ENCODE results near the gene SND1.

DNA sequence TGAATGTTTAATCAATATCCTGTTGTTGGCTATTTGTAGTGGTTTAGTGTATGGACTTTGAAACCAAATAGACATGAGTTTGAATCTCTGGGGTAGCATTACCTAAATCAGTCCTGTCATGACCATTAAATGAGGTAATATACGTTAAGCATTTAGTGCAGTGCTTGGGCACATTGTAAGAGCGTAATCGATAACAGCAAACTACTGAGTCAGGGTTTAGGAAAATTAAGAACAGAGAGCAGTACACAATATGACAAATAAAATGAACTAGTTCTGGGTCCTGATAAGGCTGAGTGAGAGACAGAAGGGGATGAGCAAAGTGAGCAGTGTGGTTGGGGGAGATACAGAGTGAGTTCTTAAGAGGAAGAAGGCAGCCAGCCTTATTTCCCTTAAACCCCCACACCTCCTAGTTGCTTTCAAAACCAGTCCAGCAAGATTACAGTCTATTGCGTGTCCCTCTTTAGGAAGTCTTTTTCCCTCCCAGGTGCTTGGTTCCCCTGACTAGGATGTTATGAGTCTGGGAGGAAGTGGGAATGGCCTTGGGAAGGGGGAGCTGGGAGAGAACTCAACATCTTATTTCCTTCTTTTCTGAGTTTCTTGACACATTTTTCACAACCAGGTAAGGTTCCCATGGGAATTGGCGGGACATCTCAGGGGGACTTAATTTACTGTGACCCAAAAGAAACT is 171.0 kb downstream of the SND1 start:
- TF ChIP-seq JUND (IDR thresholded peaks at IDR 0.05) = no peak
- TF ChIP-seq, protein P1, sequence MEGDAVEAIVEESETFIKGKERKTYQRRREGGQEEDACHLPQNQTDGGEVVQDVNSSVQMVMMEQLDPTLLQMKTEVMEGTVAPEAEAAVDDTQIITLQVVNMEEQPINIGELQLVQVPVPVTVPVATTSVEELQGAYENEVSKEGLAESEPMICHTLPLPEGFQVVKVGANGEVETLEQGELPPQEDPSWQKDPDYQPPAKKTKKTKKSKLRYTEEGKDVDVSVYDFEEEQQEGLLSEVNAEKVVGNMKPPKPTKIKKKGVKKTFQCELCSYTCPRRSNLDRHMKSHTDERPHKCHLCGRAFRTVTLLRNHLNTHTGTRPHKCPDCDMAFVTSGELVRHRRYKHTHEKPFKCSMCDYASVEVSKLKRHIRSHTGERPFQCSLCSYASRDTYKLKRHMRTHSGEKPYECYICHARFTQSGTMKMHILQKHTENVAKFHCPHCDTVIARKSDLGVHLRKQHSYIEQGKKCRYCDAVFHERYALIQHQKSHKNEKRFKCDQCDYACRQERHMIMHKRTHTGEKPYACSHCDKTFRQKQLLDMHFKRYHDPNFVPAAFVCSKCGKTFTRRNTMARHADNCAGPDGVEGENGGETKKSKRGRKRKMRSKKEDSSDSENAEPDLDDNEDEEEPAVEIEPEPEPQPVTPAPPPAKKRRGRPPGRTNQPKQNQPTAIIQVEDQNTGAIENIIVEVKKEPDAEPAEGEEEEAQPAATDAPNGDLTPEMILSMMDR (IDR thresholded peaks at IDR 0.05; ENCODE audit: low read depth, low read length, missing input control) = no peak
- TF ChIP-seq GABPA (IDR thresholded peaks at IDR 0.05 in 1 of 2, conservative IDR thresholded peaks at IDR 0.05 in 1 of 2) = no peak
- TF ChIP-seq HNF4A (conservative IDR thresholded peaks at IDR 0.05) = peak; percentile 46 to 77
- TF ChIP-seq TAF1 (conservative IDR thresholded peaks at IDR 0.05) = no peak
- TF ChIP-seq, protein P2, sequence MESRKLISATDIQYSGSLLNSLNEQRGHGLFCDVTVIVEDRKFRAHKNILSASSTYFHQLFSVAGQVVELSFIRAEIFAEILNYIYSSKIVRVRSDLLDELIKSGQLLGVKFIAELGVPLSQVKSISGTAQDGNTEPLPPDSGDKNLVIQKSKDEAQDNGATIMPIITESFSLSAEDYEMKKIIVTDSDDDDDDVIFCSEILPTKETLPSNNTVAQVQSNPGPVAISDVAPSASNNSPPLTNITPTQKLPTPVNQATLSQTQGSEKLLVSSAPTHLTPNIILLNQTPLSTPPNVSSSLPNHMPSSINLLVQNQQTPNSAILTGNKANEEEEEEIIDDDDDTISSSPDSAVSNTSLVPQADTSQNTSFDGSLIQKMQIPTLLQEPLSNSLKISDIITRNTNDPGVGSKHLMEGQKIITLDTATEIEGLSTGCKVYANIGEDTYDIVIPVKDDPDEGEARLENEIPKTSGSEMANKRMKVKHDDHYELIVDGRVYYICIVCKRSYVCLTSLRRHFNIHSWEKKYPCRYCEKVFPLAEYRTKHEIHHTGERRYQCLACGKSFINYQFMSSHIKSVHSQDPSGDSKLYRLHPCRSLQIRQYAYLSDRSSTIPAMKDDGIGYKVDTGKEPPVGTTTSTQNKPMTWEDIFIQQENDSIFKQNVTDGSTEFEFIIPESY (IDR thresholded peaks at IDR 0.05) = no peak

Measured in liver (tissue), 3 donors.